Keratinocyte (primary cell): ENCODE data around the gene C14orf93. TPM values are rescaled to one million over a fixed set of nuclear protein-coding genes. Genes with fewer than 3 reads are reported as not detected.
A peak's percentile ranks its signal among the peaks of the same experiment; 100 is the strongest.

Experiments
- DNase-seq: peaks from one replicate; pipeline ENCODE4 v3.0.0-alpha.2; 2011; ENCODE audit warnings: low read depth, missing footprints, low spot score
- FAIRE-seq: peaks from 2 replicates; lab custom pipeline; 2011; peaks lifted over from hg19 to GRCh38; lab: Jason Lieb, UNC
- H2AFZ ChIP-seq: 2 replicates; pipeline ENCODE4 v1.6.0; 2012; ENCODE audit warnings: low read length, control low read depth, inconsistent platforms; ENCODE audit not compliant: control insufficient read depth
- H3K27ac ChIP-seq: 2 replicates; pipeline ENCODE4 v1.5.1; 2011; ENCODE audit warnings: low read length; ENCODE audit not compliant: control insufficient read depth, insufficient read depth
- H3K27me3 ChIP-seq: 3 replicates; pipeline ENCODE4 v1.6.0; 2011; ENCODE audit warnings: low read length; ENCODE audit not compliant: control insufficient read depth, insufficient read depth; ENCODE audit errors: extremely low read depth
- H3K36me3 ChIP-seq, 2 experiments: 2 replicates in 1 of 2; 3 replicates in 1 of 2; pipeline ENCODE4 v1.5.1; 2011; ENCODE audit warnings: low read length in 2 of 2, mild to moderate bottlenecking in 1 of 2; ENCODE audit not compliant: control insufficient read depth in 2 of 2, insufficient read depth in 2 of 2; ENCODE audit errors: extremely low read depth in 1 of 2
- H3K4me1 ChIP-seq: 3 replicates; pipeline ENCODE4 v1.5.1; 2011; ENCODE audit warnings: low read length; ENCODE audit not compliant: control insufficient read depth, insufficient read depth; ENCODE audit errors: extremely low read depth
- H3K4me2 ChIP-seq: 3 replicates; pipeline ENCODE4 v1.6.0; 2011; ENCODE audit warnings: low read depth, low read length; ENCODE audit not compliant: control insufficient read depth, insufficient read depth; ENCODE audit errors: extremely low read depth
- H3K4me3 ChIP-seq, 3 experiments: fragments of 200-600 bp in 1 of 3; sonication (generic) in 1 of 3; 2 replicates in 2 of 3; 3 replicates in 1 of 3; pipeline ENCODE4 v1.5.1; 2011 to 2016; ENCODE audit warnings: low read length in 3 of 3, mild to moderate bottlenecking in 3 of 3, control low read depth in 2 of 3, inconsistent platforms in 1 of 3, low read depth in 1 of 3, mixed read lengths in 1 of 3, mixed run types in 1 of 3, moderate library complexity in 1 of 3; ENCODE audit not compliant: control insufficient read depth in 2 of 3, insufficient read depth in 2 of 3; ENCODE audit errors: extremely low read depth in 1 of 3
- H3K79me2 ChIP-seq: 2 replicates; pipeline ENCODE4 v1.6.0; 2012; ENCODE audit warnings: low read length; ENCODE audit not compliant: control insufficient read depth, insufficient read depth
- H3K9ac ChIP-seq: 3 replicates; pipeline ENCODE4 v1.6.0; 2011; ENCODE audit warnings: low read length; ENCODE audit not compliant: control insufficient read depth, insufficient read depth; ENCODE audit errors: extremely low read depth
- H3K9me1 ChIP-seq: 3 replicates; pipeline ENCODE4 v1.6.0; 2011; ENCODE audit warnings: low read length; ENCODE audit not compliant: control insufficient read depth, insufficient read depth; ENCODE audit errors: extremely low read depth
- H3K9me3 ChIP-seq: 2 replicates; pipeline ENCODE4 v1.5.1; 2012; ENCODE audit warnings: low read depth, low read length; ENCODE audit not compliant: control insufficient read depth
- H4K20me1 ChIP-seq: 3 replicates; pipeline ENCODE4 v1.6.0; 2011; ENCODE audit warnings: low read length; ENCODE audit not compliant: control insufficient read depth, insufficient read depth; ENCODE audit errors: extremely low read depth
- CTCF ChIP-seq, 3 experiments: IDR thresholded peaks in 1 of 3; conservative IDR thresholded peaks in 1 of 3; optimal IDR thresholded peaks in 1 of 3; 2 replicates in 2 of 3; 3 replicates in 1 of 3; pipeline versions ENCODE3 to v1.5.1; 2011; ENCODE audit warnings: low read length in 3 of 3, mild to moderate bottlenecking in 3 of 3, moderate library complexity in 2 of 3, control low read depth in 1 of 3, inconsistent platforms in 1 of 3; ENCODE audit not compliant: insufficient read depth in 2 of 3; ENCODE audit errors: extremely low read depth in 1 of 3
- EZH2 ChIP-seq: IDR thresholded peaks from one replicate; pipeline ENCODE4 v1.6.1; 2012; ENCODE audit warnings: inconsistent platforms, mild to moderate bottlenecking, low read length, moderate library complexity
- dilution Hi-C: fragments of 300-500 bp; cut with MboI; formaldehyde crosslinking; loops from one replicate; pipeline ENCODE4 v1.7.0; 2020; ENCODE audit warnings: low sequenced_read_pairs; ENCODE audit not compliant: extremely low pct_ligation_motif_present
- polyA plus RNA-seq, 5 experiments: library from polyadenylated mRNA; depleted of rRNA in 3 of 5; stranded (reverse) in 3 of 5; stranded (forward) in 1 of 5; unstranded in 1 of 5; fragments of >200 nt; gene quantifications; 1 replicate in 1 of 5; 2 replicates in 3 of 5; 3 replicates in 1 of 5; pipeline versions ENCODE4 v1.2.1 to v1.2.3, GENCODE V29; 2011 to 2012; ENCODE audit warnings: missing spikeins in 2 of 5, low read depth in 1 of 5, low replicate concordance in 1 of 5

The C14orf93 gene
- polyA plus RNA-seq, 1 donor (not counting 4 experiments of a cell fraction or from before 2014, with no cell fraction given), result 7.7 TPM

DNA sequence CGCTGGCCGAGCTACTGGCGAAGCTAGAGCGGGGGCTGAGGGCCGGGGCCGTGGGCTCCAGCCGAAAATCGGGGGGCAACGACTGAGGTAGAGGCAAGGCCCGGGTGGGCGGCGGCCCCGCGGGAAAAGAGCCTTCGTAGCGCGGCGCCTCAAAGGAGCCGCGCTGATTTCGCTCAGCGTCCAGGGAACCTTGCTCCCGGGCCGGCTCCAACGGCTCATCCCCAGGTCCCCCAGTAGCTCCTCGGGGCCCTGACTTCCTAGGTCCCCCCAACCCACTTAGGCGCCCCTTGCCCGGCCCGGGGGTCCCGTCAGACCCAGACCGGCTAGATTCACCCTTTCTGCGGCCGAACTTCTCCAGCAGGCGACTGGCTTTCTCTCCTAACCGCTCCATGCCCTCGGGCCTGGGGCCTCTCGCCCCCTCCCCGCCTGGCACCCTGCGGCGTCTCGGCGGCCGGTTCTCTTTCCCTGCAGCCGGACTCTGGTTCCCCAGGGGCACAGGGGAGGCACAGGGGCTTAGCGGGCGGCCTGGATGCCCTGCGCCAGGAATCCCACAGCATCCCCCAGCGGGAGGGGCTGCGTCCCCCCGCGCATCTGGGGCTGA lies 28.0 kb downstream of the C14orf93 start:
- Histone ChIP-seq H3K79me2 (peaks cover 51% of the 10 kb centered on the region), H3K4me3 (peak overlapping the region; percentile 77 to 99 (median 80)), H3K9ac (peak overlapping the region; percentile 92), H3K27me3 (no peaks in the 10 kb centered on the region), H3K4me2 (peak overlapping the region; percentile 31), H3K27ac (peak overlapping the region; percentile 91), H3K4me1 (peaks cover 25% of the 10 kb centered on the region), H2AFZ (no peak overlapping the region), H4K20me1 (no peaks in the 10 kb centered on the region), H3K9me1 (no peaks in the 10 kb centered on the region), H3K36me3 (peaks cover 7 to 30% of the 10 kb centered on the region in 2 experiments), H3K9me3 (no peaks in the 10 kb centered on the region)
- no peak for FAIRE-seq
- DNase-seq, result no peak
- dilution Hi-C loops, result no loop called here
- TF ChIP-seq EZH2, result no peak
- no peak for TF ChIP-seq CTCF (optimal IDR thresholded peaks at IDR 0.05 in 1 of 3, IDR thresholded peaks at IDR 0.05 in 1 of 3, conservative IDR thresholded peaks at IDR 0.05 in 1 of 3; ENCODE audit: extremely low read depth in 1 of 3, insufficient read depth in 2 of 3, low read length in 3 of 3)

DNA sequence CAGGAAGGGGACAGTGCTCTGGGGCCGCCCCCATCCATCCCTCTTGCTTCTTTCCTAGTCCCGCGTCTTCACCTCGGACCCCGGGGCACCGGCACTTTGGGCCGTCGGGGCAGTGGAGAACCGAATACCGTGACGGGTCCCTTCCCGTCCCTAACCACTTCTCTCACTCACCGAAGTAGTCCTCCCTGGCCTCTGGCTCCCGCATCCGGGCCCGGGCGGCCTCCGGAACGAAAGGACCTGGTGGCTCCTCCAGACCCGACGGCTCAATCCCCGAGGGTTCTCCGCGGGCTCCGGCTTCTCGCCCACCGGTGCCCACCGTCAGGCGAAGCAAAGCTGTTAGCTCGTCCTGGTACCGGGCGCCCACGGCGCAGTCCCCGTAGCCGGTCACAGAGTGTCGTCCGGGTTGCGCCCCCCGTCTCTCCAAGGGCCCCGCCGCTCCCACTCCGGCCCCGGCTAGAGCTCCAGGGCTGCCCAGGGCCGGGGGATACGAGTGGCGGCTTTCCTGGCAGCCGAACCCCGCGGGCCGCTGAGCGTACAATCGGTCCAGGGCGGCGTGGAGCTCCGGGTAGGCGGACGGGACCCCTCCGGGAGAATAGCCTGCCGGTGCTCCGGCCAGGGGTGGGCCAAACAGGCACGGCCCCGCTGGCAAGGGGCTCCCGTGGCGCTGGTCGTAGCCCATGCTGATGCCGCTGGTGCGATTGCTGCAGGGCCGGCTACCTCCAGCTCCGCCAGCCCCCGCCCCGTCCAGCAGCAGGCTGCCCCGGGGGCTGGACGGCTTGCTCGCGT lies 28.7 kb downstream of the C14orf93 start:
- Histone ChIP-seq H3K9me1 (no peaks in the 10 kb centered on the region), H2AFZ (no peak overlapping the region), H3K9ac (peak overlapping the region; percentile 92), H3K4me1 (peaks cover 32% of the 10 kb centered on the region), H4K20me1 (no peaks in the 10 kb centered on the region), H3K27ac (peak overlapping the region; percentile 91), H3K4me3 (peak overlapping the region; percentile 77 to 99 (median 80)), H3K27me3 (no peaks in the 10 kb centered on the region), H3K79me2 (peaks cover 53% of the 10 kb centered on the region), H3K36me3 (peaks cover 11 to 37% of the 10 kb centered on the region in 2 experiments), H3K4me2 (peak overlapping the region; percentile 31), H3K9me3 (no peaks in the 10 kb centered on the region)
- FAIRE-seq (no peak), DNase-seq (no peak)
- TF ChIP-seq EZH2, result no peak
- dilution Hi-C loops, result no loop called here
